GM19324 (cell line): Measurements from ENCODE around the gene LRP1.

ENCODE experiments used
- ATAC-seq: cut with Tn5 transposase; IDR thresholded peaks from one replicate; pipeline ENCODE4 v1.9.1; 2021; ENCODE audit warnings: mild to moderate bottlenecking, moderate library complexity; ENCODE audit not compliant: unreplicated experiment, low FRiP score

Gene LRP1

DNA sequence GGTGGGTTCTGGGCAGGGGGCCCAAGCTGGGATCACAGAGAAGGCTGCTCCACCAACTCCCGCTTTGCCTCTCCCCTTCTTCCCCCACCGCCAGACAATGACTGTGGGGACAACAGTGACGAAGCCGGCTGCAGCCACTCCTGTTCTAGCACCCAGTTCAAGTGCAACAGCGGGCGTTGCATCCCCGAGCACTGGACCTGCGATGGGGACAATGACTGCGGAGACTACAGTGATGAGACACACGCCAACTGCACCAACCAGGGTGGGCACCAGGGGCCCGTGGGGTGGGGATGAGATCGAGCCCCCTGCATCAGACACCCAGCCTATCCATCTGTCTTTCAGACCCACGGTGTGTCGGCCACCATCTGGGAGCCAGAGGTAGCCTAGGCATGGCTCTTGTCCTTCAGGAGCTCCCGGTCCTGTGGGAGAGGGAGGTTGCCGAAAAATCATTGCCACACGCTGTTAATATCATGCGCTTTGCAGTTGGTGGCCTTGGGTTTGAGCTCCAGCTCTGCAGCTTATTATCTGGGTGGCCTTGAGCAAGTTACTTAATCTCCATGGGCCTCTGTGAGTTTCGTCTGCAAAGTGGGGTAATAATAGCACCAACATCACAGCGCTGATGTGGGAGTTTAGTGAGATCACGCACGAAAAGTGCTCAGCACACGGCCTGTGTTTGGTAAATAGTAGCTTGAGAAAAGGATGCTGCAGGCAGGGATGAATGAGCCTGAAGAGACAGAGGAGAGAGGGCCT lies 40.9 kb downstream of the LRP1 start:
- ATAC-seq, result no peak

DNA sequence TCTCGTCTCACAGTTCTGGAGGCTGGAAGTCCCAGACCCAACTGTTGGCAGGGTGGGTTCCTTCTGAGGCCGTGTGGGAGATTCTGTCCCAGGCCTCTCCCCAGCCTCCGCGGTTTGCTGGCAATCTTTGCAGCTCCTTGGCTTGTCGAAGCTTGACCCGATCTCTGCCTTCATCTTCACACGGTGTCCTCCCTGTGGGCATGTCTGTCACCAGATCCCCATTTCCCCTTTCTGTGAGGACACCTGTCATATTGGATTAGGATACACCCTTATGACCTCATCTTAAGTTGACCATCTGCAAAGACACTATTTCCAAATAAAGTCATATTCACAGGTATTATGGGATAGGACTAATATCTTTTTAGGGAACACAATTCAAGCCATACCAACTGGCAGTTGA lies 41.7 kb downstream of the LRP1 start:
- ATAC-seq, result no peak

DNA sequence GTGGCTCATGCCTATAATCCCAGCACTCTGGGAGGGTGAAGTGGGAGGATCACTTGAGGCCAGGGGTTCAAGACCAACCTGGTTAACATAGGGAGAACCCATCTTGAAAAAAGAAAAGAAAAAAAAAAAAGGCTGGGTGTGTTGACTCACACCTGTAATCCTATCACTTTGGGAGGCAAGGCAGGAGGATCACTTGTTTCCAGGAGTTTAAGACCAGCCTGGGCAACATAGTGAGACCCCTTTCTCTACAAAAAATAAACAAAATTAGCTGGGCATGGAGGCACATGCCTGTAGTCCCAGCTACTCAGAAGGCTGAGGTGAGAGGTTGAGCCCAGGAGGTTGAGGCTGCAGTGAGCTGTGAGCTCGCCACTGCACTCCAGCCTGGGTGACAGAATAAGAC lies 42.1 kb downstream of the LRP1 start:
- ATAC-seq, result no peak

DNA sequence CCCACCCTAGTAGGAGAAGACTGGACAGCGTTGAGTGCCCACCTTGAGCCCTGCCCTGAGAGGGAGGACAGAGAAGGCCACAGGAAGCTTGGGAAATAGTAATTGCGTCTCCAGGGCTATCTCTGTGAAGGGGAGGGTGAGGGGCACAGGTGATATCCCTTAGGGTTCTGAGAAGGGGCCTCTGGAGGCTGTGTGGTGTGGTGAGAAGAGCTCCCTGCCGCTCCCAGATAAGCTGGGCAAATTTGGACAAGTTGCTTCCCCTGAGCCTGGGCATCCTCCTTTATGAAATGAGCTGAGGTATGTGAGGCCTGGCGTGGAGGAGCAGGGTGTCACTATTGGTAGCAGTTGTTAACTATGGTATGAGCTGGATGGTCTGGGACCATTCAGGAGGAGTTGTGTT lies 42.6 kb downstream of the LRP1 start:
- no peak for ATAC-seq

DNA sequence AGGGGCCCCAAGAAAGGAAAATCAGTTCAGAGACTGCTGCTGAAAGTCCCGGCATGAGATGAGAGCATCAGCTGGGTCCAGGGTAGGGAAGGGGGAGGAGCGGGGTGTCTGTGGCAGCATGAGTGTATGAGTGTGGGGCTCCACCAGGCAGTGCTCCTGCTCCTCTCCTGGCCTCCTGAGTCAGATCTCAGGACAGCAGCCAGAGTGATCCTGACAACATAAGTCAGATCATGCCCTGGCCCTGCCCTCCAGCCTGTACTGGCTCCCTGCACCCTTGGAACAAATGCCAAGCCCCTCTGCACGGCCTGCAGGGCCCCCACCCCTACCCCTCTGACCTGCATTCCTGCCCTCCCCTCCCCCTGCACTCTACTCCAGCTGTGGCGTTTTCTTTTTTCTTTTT lies 43.4 kb downstream of the LRP1 start:
- no peak for ATAC-seq

DNA sequence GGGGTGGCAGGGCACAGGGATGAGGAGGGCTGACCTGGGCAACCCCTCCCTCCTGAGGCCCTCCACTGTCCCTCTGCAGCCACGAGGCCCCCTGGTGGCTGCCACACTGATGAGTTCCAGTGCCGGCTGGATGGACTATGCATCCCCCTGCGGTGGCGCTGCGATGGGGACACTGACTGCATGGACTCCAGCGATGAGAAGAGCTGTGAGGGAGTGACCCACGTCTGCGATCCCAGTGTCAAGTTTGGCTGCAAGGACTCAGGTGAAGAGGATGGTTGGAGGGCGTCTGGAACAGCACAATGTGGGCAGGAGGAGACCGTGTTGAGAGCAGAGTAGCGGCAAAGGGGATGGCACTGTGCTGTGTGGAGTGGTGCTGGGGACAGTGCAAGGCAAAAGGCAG lies 44.8 kb downstream of the LRP1 start:
- no peak for ATAC-seq

DNA sequence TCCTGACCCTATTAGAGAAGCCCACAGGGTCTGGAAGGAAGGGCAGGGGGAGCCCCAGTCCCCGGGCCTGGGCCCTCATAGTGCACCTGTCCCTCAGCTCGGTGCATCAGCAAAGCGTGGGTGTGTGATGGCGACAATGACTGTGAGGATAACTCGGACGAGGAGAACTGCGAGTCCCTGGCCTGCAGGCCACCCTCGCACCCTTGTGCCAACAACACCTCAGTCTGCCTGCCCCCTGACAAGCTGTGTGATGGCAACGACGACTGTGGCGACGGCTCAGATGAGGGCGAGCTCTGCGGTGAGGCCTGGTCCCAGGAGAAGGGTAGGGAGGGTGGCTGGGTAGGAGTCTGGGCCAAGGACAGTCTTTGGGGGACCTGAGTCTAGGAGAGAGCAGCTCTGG lies 45.4 kb downstream of the LRP1 start:
- no peak for ATAC-seq

DNA sequence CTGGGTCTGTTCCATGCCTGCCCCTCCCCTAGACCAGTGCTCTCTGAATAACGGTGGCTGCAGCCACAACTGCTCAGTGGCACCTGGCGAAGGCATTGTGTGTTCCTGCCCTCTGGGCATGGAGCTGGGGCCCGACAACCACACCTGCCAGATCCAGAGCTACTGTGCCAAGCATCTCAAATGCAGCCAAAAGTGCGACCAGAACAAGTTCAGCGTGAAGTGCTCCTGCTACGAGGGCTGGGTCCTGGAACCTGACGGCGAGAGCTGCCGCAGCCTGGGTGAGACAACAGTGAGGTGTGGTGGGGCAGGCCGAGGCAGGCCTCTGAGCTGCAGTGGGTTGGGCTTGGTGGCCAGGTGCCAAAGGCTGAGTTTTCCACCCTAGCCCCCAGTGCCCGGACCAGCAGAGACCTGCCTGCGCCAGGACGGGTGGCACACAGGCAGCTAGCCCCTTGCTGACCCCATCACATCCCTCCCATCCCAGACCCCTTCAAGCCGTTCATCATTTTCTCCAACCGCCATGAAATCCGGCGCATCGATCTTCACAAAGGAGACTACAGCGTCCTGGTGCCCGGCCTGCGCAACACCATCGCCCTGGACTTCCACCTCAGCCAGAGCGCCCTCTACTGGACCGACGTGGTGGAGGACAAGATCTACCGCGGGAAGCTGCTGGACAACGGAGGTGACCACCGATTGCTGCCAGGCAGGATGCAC lies 47.3 kb downstream of the LRP1 start:
- ATAC-seq, result no peak

DNA sequence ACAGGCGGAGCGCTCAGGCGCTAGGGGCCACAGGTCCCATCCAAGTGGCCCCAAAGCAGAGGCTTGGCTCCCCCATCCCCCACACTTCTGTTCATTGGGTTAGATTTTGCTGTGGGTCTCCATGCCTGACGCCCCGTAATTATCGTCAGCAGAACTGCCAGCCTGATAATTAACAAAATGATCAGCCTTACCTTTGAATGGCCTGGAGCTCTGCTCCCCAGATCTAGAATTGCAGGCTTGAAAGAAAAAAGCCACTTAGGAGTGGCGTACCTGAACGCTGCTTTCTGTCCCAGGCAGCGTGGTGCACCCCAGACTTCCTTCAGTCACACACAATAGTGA lies 47.8 kb downstream of the LRP1 start:
- no peak for ATAC-seq

DNA sequence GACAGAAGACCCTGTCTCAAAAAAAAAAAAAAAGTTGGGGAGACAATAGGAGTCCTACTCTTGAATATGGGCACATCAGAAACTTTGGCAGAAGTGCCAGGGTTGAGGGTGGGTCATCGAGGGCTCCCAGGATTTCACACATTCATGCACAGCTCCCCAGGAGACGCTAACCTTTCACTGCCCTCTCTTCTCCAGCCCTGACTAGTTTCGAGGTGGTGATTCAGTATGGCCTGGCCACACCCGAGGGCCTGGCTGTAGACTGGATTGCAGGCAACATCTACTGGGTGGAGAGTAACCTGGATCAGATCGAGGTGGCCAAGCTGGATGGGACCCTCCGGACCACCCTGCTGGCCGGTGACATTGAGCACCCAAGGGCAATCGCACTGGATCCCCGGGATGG lies 48.6 kb downstream of the LRP1 start:
- no peak for ATAC-seq

DNA sequence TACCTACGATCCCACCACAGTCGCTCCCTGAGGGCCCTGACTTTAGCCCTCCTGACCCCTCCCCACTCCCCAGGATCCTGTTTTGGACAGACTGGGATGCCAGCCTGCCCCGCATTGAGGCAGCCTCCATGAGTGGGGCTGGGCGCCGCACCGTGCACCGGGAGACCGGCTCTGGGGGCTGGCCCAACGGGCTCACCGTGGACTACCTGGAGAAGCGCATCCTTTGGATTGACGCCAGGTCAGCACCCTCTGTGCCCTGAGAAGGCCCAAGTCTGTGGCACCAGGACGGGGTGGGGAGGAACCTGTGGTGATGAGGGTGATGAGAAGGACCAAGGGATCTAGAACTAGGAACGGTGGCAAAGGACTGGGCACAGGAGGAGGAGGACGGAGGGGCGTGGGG lies 49.1 kb downstream of the LRP1 start:
- no peak for ATAC-seq

DNA sequence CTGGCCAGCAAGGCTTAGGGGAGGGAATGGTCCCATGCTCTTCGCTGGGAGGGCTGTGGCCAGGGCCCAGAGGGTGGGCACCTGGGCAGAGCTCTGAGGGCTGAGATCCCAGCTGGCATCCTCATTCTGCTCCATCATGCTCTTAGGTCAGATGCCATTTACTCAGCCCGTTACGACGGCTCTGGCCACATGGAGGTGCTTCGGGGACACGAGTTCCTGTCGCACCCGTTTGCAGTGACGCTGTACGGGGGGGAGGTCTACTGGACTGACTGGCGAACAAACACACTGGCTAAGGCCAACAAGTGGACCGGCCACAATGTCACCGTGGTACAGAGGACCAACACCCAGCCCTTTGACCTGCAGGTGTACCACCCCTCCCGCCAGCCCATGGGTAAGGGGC lies 49.9 kb downstream of the LRP1 start:
- no peak for ATAC-seq

DNA sequence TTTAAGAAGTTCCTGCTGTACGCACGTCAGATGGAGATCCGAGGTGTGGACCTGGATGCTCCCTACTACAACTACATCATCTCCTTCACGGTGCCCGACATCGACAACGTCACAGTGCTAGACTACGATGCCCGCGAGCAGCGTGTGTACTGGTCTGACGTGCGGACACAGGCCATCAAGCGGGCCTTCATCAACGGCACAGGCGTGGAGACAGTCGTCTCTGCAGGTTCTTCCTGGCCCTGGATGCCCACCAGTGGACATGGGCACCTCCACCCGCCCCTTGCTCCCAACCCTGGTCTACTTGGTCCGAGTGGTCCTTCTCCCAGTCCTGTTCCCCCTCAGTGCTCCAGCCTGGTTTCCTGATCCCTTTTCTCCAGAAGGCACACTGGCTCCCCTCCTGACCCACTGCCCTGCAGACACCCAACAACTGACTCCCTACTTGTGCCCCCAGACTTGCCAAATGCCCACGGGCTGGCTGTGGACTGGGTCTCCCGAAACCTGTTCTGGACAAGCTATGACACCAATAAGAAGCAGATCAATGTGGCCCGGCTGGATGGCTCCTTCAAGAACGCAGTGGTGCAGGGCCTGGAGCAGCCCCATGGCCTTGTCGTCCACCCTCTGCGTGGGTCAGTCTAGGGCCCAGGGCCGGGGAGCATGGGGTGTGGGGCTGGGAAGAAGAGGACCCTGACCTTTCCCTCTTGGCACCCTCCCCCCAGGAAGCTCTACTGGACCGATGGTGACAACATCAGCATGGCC lies 51.2 kb downstream of the LRP1 start:
- ATAC-seq, result no peak

DNA sequence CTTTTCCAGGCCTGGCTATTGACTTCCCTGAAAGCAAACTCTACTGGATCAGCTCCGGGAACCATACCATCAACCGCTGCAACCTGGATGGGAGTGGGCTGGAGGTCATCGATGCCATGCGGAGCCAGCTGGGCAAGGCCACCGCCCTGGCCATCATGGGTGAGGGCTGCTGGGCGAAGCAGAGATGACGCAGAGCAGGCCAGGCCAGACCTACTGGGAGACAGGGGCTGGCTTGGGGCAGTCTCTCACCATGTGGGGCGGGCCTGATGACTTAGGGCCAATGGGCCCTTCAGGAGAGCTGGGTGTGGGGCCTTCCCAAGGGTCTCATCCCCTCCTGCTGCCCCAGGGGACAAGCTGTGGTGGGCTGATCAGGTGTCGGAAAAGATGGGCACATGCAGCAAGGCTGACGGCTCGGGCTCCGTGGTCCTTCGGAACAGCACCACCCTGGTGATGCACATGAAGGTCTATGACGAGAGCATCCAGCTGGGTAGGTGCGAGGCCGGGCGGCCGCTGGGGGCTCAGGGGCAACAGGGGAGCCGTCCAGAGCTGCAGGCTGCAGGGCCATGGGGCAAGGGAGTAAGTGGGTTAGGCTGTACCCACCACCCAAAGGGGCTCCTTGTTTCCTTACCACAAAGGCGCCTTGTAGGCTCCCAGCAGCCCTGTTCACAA lies 52.2 kb downstream of the LRP1 start:
- ATAC-seq, result no peak

DNA sequence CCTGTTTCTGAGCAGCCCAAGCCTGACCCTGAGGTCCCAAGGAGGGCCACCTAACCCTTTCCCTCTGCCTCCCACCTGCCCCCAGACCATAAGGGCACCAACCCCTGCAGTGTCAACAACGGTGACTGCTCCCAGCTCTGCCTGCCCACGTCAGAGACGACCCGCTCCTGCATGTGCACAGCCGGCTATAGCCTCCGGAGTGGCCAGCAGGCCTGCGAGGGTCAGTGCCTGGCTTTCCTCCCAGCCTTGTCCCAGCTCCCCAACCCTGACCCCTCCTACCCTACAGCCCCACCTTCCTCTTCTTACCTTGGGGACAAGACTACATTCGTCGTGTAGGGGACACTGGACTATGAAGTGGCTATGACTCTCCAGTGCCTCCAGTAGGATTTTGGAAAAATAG lies 52.8 kb downstream of the LRP1 start:
- ATAC-seq, result no peak

DNA sequence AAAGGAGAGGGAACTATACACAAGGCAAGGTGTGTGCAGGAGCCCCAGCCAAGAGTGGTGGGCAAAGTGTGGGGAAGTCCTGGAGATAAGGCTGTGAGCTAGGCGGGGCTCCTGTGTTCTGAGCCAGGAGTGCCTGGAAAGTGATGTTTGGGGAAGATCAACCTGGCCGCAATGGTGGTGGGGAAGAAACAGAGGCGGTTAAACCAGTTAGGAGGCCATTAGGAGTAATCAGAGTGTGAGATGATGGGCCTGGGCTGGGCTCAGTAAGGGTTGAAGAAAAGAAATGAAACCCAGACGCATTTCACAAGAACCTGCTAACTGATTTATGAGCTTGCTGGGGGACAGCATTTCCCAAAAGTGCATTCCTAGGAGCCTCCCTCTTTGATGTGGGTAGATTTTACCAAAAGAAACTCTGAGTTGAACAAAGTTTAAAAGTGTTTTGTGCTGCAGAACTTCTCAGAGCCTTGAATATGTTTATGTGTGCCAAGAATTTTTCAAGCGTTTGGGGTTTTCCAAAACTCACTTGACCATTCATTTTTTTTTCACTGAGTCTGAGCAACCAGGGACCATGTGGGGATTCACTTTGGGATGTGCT lies 53.4 kb downstream of the LRP1 start:
- no peak for ATAC-seq

DNA sequence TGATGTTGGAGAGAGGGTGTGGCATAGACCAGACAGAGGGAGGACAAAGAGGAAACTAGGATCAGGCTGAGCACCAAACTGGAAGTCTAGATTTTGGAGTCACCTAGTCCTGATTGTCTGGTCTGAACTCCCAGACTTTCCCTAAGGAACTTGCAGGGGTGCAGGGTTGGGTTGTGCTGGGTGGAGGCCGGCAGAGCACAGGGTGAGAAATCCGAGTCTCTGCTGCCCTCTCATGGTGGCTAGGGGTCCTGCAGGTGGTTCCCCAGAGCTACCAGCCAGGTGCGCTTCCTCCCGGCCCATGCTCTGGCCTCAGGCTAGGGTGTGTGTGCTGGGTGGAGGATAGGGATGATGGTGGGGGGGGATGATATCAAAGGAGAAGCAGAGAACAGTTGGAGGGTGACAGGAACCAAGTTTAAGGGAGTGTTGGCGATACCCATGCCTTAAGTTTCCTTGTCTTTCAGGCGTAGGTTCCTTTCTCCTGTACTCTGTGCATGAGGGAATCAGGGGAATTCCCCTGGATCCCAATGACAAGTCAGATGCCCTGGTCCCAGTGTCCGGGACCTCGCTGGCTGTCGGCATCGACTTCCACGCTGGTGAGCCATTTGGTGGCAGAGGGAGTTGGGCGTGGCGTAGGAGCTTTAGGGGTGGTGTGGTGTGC lies 54.8 kb downstream of the LRP1 start:
- ATAC-seq, result peak; percentile 58

DNA sequence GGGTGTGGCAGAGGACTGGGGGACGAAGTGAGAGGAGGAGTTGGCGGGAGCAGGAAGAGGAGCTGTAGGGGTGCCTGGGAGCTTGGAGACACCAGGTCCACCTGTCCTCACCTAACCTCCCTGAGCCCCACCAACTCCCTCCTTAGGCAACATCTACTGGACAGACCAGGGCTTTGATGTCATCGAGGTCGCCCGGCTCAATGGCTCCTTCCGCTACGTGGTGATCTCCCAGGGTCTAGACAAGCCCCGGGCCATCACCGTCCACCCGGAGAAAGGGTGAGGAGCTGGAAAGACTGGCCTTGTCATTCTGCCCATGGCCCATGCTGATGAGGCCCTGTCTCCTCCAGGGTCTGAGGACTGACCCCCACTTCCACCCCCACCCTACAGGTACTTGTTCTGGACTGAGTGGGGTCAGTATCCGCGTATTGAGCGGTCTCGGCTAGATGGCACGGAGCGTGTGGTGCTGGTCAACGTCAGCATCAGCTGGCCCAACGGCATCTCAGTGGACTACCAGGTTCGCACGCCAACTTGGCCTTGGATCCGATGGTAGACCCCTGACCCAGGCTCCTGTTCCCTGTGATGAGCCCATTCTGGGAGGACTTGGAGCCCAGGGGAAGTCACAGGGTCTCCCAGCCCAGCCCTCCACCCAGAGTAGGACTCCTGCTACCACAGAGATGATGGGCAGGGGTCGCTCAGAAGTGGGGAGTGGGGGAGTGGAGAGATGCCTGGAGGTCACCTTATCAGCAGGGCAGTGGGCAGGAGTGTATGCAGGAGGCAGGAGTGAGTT lies 55.8 kb downstream of the LRP1 start:
- ATAC-seq, result no peak

DNA sequence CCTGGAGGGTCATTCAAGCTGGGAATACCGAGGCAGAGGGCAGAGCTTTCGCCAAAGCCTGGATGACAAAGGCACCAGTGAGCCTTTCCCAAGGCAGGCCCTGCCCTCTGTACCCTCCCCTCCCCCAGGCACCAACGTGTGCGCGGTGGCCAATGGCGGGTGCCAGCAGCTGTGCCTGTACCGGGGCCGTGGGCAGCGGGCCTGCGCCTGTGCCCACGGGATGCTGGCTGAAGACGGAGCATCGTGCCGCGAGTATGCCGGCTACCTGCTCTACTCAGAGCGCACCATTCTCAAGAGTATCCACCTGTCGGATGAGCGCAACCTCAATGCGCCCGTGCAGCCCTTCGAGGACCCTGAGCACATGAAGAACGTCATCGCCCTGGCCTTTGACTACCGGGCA lies 57.1 kb downstream of the LRP1 start:
- no peak for ATAC-seq
